HepG2 (cell line): ENCODE data around the gene SCAF4. TPM values are rescaled to one million over a fixed set of nuclear protein-coding genes. Genes with fewer than 3 reads are reported as not detected.

Experiments used
- CCDC6 ChIP-seq: sonication (generic); formaldehyde crosslinking; IDR thresholded peaks from 2 replicates; pipeline ENCODE4 v1.8.1; 2022; ENCODE audit warnings: mild to moderate bottlenecking, missing genetic modification reagents, moderate library complexity
- MZF1 ChIP-seq: sonication (generic); formaldehyde crosslinking; IDR thresholded peaks from 2 replicates; pipeline ENCODE4 v1.8.1; 2023; ENCODE audit warnings: mild to moderate bottlenecking, missing genetic modification reagents, borderline replicate concordance
- PHB2 ChIP-seq: fragments of 450-650 bp; IDR thresholded peaks from 2 replicates; pipeline ENCODE4 v1.6.1; 2018; ENCODE audit not compliant: partially characterized antibody
- RBM22 ChIP-seq: fragments of 200-400 bp; formaldehyde crosslinking; optimal IDR thresholded peaks from 2 replicates; pipeline ENCODE3; 2017; ENCODE audit warnings: mild to moderate bottlenecking, low read length, moderate library complexity
- SAP130 ChIP-seq: IDR thresholded peaks from 2 replicates; pipeline ENCODE4 v1.6.1; 2016; ENCODE audit warnings: low read depth
- SNAPC4 ChIP-seq: sonication (generic); formaldehyde crosslinking; IDR thresholded peaks from 2 replicates; pipeline ENCODE4 v1.4.0; 2020; ENCODE audit warnings: mild to moderate bottlenecking, missing genetic modification reagents
- WIZ ChIP-seq: sonication (generic); formaldehyde crosslinking; IDR thresholded peaks from 2 replicates; pipeline ENCODE4 v1.5.1; 2020; ENCODE audit warnings: mild to moderate bottlenecking, missing genetic modification reagents
- ZNF639 ChIP-seq: conservative IDR thresholded peaks from 2 replicates; pipeline ENCODE4 v1.6.1; 2018; ENCODE audit warnings: missing genetic modification reagents
- polyA plus RNA-seq, 8 experiments: library from polyadenylated mRNA; depleted of rRNA in 3 of 8; stranded (reverse) in 7 of 8; unstranded in 1 of 8; fragments of >200 nt; fragmentation: Illumina TruSeq in 4 of 8; extraction: Trizol in 4 of 8; gene quantifications; 2 replicates each; pipeline versions ENCODE4 v1.2.1 to v1.2.3, GENCODE V29; 2011 to 2016; ENCODE audit warnings: low read depth in 4 of 8, missing spikeins in 1 of 8, mixed read lengths in 1 of 8; ENCODE audit not compliant: insufficient read depth in 1 of 8
- total RNA-seq, 5 experiments: library from RNA; depleted of rRNA; stranded (reverse); fragments of >200 nt; fragmentation: Illumina TruSeq; extraction: Trizol; gene quantifications; 2 replicates each; pipeline ENCODE4 v1.2.3, GENCODE V29; 2016; ENCODE audit warnings: low read depth in 1 of 5
- TF ChIP-seq, protein P1 (sequence below): sonication (generic); formaldehyde crosslinking; IDR thresholded peaks from 2 replicates; pipeline ENCODE4 v1.4.0; 2020; ENCODE audit warnings: missing genetic modification reagents
- TF ChIP-seq, protein P2 (sequence below): sonication (generic); formaldehyde crosslinking; IDR thresholded peaks from 2 replicates; pipeline ENCODE4 v1.5.1; 2020; ENCODE audit warnings: mild to moderate bottlenecking, missing genetic modification reagents, moderate library complexity

Gene SCAF4
- total and polyA plus RNA-seq, 2 of the 13 experiments (the other 11 are each of a cell fraction or from before 2014, with no cell fraction given): 9.1 to 11.5 TPM

DNA sequence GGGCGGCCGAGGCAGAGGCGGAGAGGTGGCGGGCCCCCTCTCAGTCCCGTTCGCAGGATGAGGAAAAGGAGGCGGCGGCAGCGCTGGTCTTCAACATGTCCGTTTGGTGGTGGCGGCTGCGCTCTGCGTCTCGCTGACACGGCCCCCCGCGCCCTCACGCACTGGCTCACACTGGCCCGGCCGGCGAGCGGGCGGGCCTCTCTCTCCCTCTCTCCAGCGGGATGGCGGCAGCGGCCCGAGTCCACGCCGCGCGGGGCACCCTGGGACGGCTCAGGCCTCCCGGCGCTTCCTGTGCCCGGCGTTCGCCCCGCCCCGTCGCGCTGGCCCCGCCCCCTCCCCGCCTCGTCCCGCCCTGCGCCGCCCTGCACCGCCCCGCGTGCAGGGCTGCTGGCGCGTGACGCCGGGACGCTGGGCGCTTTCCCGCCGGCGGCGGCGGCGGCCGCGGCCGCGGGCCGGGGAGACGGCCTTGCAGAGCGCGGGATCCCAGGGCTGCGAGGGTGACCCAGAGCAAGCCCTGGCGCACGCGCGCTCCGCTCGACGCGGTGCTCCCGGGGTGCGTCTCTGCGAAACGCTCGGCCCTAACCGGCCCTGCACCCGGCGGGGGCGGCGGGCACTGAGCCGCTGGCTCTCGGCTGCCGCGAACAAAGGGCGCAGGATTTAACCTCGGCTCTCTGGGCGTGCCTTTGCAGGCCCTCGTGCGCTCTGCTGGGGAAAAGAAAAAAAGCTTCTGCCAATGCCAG, at the start of gene SCAF4 (continued):
- TF ChIP-seq SNAPC4 (no peak), MZF1 (CRISPR knock-in tag) (no peak), RBM22 (no peak), ZNF639 (CRISPR knock-in tag) (no peak; the same call in 1 of the 2 replicates), SAP130 (CRISPR knock-in tag) (peak; percentile 62), PHB2 (no peak), WIZ (CRISPR knock-in tag) (no peak), CCDC6 (CRISPR knock-in tag) (peak; percentile 66; the same call in 1 of the 2 replicates)
- TF ChIP-seq, protein P1, sequence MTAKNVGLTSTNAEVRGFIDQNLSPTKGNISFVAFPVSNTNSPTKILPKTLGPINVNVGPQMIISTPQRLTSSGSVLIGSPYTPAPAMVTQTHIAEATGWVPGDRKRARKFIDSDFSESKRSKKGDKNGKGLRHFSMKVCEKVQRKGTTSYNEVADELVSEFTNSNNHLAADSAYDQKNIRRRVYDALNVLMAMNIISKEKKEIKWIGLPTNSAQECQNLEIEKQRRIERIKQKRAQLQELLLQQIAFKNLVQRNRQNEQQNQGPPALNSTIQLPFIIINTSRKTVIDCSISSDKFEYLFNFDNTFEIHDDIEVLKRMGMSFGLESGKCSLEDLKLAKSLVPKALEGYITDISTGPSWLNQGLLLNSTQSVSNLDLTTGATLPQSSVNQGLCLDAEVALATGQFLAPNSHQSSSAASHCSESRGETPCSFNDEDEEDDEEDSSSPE (CRISPR knock-in tag): peak; percentile 84
- TF ChIP-seq, protein P2, sequence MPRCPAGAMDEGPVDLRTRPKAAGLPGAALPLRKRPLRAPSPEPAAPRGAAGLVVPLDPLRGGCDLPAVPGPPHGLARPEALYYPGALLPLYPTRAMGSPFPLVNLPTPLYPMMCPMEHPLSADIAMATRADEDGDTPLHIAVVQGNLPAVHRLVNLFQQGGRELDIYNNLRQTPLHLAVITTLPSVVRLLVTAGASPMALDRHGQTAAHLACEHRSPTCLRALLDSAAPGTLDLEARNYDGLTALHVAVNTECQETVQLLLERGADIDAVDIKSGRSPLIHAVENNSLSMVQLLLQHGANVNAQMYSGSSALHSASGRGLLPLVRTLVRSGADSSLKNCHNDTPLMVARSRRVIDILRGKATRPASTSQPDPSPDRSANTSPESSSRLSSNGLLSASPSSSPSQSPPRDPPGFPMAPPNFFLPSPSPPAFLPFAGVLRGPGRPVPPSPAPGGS (CRISPR knock-in tag): no peak
